HG03439 (cell line): Measurements from ENCODE around the gene HSD11B2.
A peak's percentile ranks its signal among the peaks of the same experiment; 100 is the strongest.
"Not testable (repeated sequence)": the region's sequence is repeated elsewhere in the genome, so short reads cannot be mapped to it uniquely, and the experiment has no call there.

Experiments
- ATAC-seq: cut with Tn5 transposase; IDR thresholded peaks from one replicate; pipeline ENCODE4 v1.9.1; 2021; ENCODE audit warnings: mild to moderate bottlenecking, moderate library complexity; ENCODE audit not compliant: unreplicated experiment

HSD11B2 gene

GRCh38 chr16:67413978-67414911 is 16.7 kb upstream of the HSD11B2 start:
- ATAC-seq = no peak

GRCh38 chr16:67415421-67415820 is 15.5 kb upstream of the HSD11B2 start:
- ATAC-seq = not testable (repeated sequence)

- ATAC-seq = peak; percentile 59
These were observed 14.8 kb upstream of the HSD11B2 start, which contains the start of gene ZDHHC1 for GRCh38 chr16:67415872-67416793. ZDHHC1 (minus strand) TSS chr16:67416477; CDS start chr16:67407775, 8,702 bp downstream.

GRCh38 chr16:67417333-67418061 is 13.4 kb upstream of the HSD11B2 start:
- ATAC-seq = no peak

GRCh38 chr16:67419502-67419901 is 11.4 kb upstream of the HSD11B2 start:
- no peak for ATAC-seq

- ATAC-seq = no peak
These were observed 11.0 kb upstream of the HSD11B2 start for GRCh38 chr16:67419931-67420330.

GRCh38 chr16:67421030-67421429 is 9.9 kb upstream of the HSD11B2 start:
- ATAC-seq = no peak

- no peak for ATAC-seq
These were observed 7.9 kb upstream of the HSD11B2 start for GRCh38 chr16:67423015-67423414.

GRCh38 chr16:67423611-67424260 is 7.2 kb upstream of the HSD11B2 start:
- no peak for ATAC-seq

GRCh38 chr16:67424261-67424615 is 6.7 kb upstream of the HSD11B2 start:
- ATAC-seq = no peak

GRCh38 chr16:67425061-67425460 is 5.9 kb upstream of the HSD11B2 start:
- ATAC-seq = no peak

GRCh38 chr16:67425580-67425979 is 5.3 kb upstream of the HSD11B2 start:
- no peak for ATAC-seq

- no peak for ATAC-seq
These were observed 4.9 kb upstream of the HSD11B2 start for GRCh38 chr16:67426022-67426421.

- ATAC-seq = no peak
These were observed 4.0 kb upstream of the HSD11B2 start for GRCh38 chr16:67426950-67427349.

GRCh38 chr16:67428146-67428731 is 2.7 kb upstream of the HSD11B2 start:
- no peak for ATAC-seq

GRCh38 chr16:67429053-67429798 is 1.7 kb upstream of the HSD11B2 start:
- ATAC-seq = no peak

GRCh38 chr16:67429799-67430503 is 970 bp upstream of the HSD11B2 start:
- no peak for ATAC-seq

- ATAC-seq = no peak
These were observed 381 bp upstream of the HSD11B2 start for GRCh38 chr16:67430504-67430976.
